CD4-positive, CD25-positive, alpha-beta regulatory T cell (primary cell): Measurements from ENCODE around the gene CBR4. TPM values are rescaled to one million over a fixed set of nuclear protein-coding genes. Genes with fewer than 3 reads are reported as not detected.
"Not testable (repeated sequence)": the region's sequence is repeated elsewhere in the genome, so short reads cannot be mapped to it uniquely, and the experiment has no call there.

Experiments used
- ATAC-seq, 2 donors: fragments of 150-1000 bp; cut with Tn5 transposase; one replicate each; pipeline ENCODE4 v1.10.0; 2021; ENCODE audit warnings: low read depth in 2 of 2, moderate number of reproducible peaks in 2 of 2, moderate library complexity in 1 of 2
- DNase-seq, 3 donors: peaks; one replicate each; pipeline versions ENCODE4 v3.0.0 to v3.0.0-alpha.2; 2012 to 2022; ENCODE audit warnings: mixed read lengths in 1 of 3
- H3K27ac ChIP-seq: one replicate; pipeline ENCODE4 v1.7.0; 2013; ENCODE audit warnings: mild to moderate bottlenecking, low read length; ENCODE audit not compliant: insufficient read depth, poor library complexity, severe bottlenecking
- H3K27me3 ChIP-seq: one replicate; pipeline ENCODE4 v1.7.0; 2013; ENCODE audit warnings: low read length; ENCODE audit not compliant: control insufficient read depth, insufficient read depth
- H3K36me3 ChIP-seq: one replicate; pipeline ENCODE4 v1.7.0; 2013; ENCODE audit warnings: mild to moderate bottlenecking, low read length, moderate library complexity; ENCODE audit not compliant: control insufficient read depth, insufficient read depth
- H3K4me1 ChIP-seq: 2 replicates; pipeline ENCODE4 v1.7.0; 2013; ENCODE audit warnings: mild to moderate bottlenecking, low read length; ENCODE audit not compliant: insufficient read depth, control insufficient read depth, poor library complexity, severe bottlenecking
- H3K4me3 ChIP-seq: one replicate; pipeline ENCODE4 v1.7.0; 2013; ENCODE audit warnings: low read depth, mild to moderate bottlenecking, low read length, moderate library complexity
- H3K9me3 ChIP-seq, 2 experiments: 1 replicate in 1 of 2; 2 replicates in 1 of 2; pipeline ENCODE4 v1.7.0; 2013; ENCODE audit warnings: low read length in 2 of 2, mild to moderate bottlenecking in 1 of 2, moderate library complexity in 1 of 2; ENCODE audit not compliant: control insufficient read depth in 2 of 2
- H3K27ac Mint-ChIP-seq, 3 donors: one replicate each; pipeline ENCODE4 v1.8.0; 2020 to 2022; ENCODE audit warnings: mild to moderate bottlenecking in 3 of 3, mixed read lengths in 3 of 3, moderate library complexity in 2 of 3
- H3K27me3 Mint-ChIP-seq: one replicate; pipeline ENCODE4 v1.8.0; 2022; ENCODE audit warnings: mild to moderate bottlenecking, mixed read lengths
- H3K36me3 Mint-ChIP-seq: one replicate; pipeline ENCODE4 v1.8.0; 2020; ENCODE audit warnings: mixed read lengths
- H3K4me1 Mint-ChIP-seq, 4 donors: one replicate each; pipeline ENCODE4 v1.8.0; 2020 to 2022; ENCODE audit warnings: mixed read lengths in 4 of 4, mild to moderate bottlenecking in 1 of 4
- H3K4me3 Mint-ChIP-seq, 4 donors: one replicate each; pipeline ENCODE4 v1.8.0; 2020 to 2022; ENCODE audit warnings: mild to moderate bottlenecking in 4 of 4, mixed read lengths in 4 of 4, moderate library complexity in 3 of 4
- H3K9me3 Mint-ChIP-seq, 7 donors: one replicate each; pipeline ENCODE4 v1.8.0; 2020 to 2022; ENCODE audit warnings: mixed read lengths in 7 of 7, mild to moderate bottlenecking in 3 of 7, moderate library complexity in 2 of 7
- polyA plus RNA-seq, 4 donors: library from polyadenylated mRNA; unstranded; fragments of 300-500 nt; fragmentation: Illumina TruSeq; gene quantifications; one replicate each; pipeline ENCODE4 v1.2.3, GENCODE V29; 2021
- total RNA-seq: library from RNA; stranded (reverse); gene quantifications from one replicate; pipeline ENCODE4 v1.2.3, GENCODE V29; 2022

The CBR4 gene
- total and polyA plus RNA-seq, 5 donors from 2014 or later: 6.7 to 10.0 (median 6.7) TPM

DNA sequence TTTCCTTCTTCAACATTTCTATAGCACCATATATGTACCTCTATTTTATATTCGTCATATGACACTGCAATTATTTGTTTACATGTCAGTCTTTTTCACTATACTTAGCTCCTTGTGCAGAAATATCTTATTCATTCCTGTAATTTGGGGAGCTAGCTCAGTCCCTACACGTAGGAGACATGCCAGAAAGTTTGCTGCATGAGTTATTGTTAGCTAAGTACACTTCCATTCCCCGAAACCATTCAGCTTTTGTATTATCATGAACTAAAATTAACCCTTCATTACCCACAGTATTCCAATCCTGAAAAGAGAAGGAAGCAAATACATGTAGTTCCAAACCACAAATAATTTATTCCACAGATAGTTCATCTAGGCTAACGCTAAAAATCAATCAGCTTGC, 10.2 kb downstream of the CBR4 start:
- Histone ChIP-seq H3K4me1 (no peaks in the 10 kb centered on the region), H3K27ac (no peak overlapping the region), H3K4me3 (no peak overlapping the region), H3K27me3 (no peaks in the 10 kb centered on the region), H3K9me3 (no peaks in the 10 kb centered on the region), H3K36me3 (peaks cover 50% of the 10 kb centered on the region)
- Mint-ChIP-seq H3K27me3 (no peaks in the 10 kb centered on the region), H3K27ac (no peak overlapping the region), H3K9me3 (no peaks in the 10 kb centered on the region), H3K4me1 (peaks cover 14 to 35% (median 22%) of the 10 kb centered on the region in 4 donors), H3K4me3 (no peak overlapping the region), H3K36me3 (peaks cover 58% of the 10 kb centered on the region)
- DNase-seq (no peak), ATAC-seq (no peak)

DNA sequence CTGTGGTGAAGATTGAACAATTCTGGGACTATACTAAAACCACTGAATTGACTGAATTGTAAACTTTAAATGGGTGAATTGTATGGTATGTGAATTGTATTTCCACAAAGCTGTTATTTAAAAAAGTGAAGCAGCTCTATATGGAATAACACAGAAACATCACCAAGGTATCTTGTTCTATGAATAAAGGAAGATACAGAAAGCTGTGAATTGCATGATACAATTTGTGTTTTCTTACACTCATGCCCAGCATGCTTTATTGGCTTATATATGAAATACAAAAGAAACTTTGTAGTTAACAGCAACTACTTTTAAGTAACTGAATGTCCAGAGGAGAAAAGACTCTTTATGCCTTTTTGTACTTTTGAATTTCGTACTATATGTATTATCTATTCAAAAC, 11.5 kb downstream of the CBR4 start:
- no peak for ATAC-seq
- Histone ChIP-seq H3K36me3 (peaks cover 43% of the 10 kb centered on the region), H3K9me3 (no peaks in the 10 kb centered on the region), H3K4me3 (no peak overlapping the region), H3K27me3 (no peaks in the 10 kb centered on the region), H3K27ac (no peak overlapping the region), H3K4me1 (no peaks in the 10 kb centered on the region)
- Mint-ChIP-seq H3K27me3 (no peaks in the 10 kb centered on the region), H3K4me1 (peaks cover 13 to 35% (median 22%) of the 10 kb centered on the region in 4 donors), H3K36me3 (peaks cover 51% of the 10 kb centered on the region), H3K4me3 (no peak overlapping the region), H3K27ac (no peak overlapping the region), H3K9me3 (no peaks in the 10 kb centered on the region)
- no peak for DNase-seq

DNA sequence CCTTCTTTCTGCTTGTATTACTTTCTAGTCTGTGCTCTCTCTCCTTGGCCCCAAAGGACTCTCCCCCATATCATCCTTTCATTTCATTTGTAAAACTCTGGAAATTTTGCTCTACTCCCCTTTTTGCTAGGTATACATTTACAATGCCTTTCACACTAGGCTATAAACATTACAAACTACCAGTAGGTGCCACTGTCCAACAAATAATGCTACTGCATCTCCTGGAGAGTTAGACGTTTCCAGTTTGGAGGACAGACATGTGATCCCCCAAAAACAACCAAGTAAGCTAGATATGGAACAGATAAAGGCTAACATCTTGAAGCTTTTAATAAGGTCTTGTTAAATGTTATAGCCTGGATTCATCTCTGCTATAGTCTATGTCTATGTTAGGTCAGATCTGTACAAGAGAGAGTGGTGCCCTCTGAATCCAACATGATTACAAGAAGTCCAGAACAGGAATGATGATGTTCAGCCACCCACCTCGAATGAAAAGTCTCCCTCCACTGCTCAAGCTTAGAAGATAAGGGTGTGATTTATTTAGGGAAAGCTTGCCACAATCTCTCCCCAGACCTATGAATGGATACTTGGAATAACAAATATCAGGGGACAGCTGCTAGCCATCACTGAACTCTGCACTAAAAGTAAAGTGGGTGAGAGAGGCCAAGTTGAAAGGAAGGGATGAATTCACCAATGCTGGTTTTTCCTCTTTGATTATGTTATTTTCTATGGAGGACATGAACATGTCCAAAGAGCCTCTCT, 14.3 kb downstream of the CBR4 start:
- no peak overlapping the region for H3K27ac Mint-ChIP-seq
- H3K36me3 Mint-ChIP-seq: peaks cover 31% of the 10 kb centered on the region
- peaks cover 21% of the 10 kb centered on the region for H3K36me3 ChIP-seq
- no peaks in the 10 kb centered on the region for H3K4me1 ChIP-seq
- no peaks in the 10 kb centered on the region for H3K27me3 ChIP-seq
- no peak overlapping the region for H3K4me3 ChIP-seq
- H3K9me3 Mint-ChIP-seq: no peaks in the 10 kb centered on the region
- no peaks in the 10 kb centered on the region for H3K9me3 ChIP-seq
- H3K4me1 Mint-ChIP-seq: peaks cover 8 to 27% (median 13%) of the 10 kb centered on the region in 4 donors
- ATAC-seq: no peak
- no peak overlapping the region for H3K27ac ChIP-seq
- no peak overlapping the region for H3K4me3 Mint-ChIP-seq
- no peaks in the 10 kb centered on the region for H3K27me3 Mint-ChIP-seq
- DNase-seq: peak in 1 of 3 donors; percentile 10

DNA sequence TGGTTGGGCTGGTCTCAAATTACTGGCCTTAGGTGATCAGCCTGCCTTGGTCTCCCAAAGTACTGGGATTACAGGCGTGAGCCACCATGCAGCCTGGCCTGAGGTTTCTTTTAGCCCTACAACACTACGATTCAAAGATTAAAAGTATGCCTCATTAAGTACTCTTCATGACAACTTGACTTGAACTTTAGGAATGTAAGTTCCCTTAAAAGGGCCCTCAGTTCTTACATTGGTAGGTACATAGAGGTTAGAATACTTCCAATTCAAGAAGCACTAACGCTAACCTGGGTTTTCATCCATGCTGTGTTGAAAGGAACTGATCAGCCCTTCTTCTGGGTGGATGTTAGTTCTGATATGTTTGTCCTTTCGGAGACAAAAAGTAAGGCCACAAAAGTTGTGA, 15.1 kb downstream of the CBR4 start:
- no peak overlapping the region for H3K4me3 ChIP-seq
- no peaks in the 10 kb centered on the region for H3K27me3 ChIP-seq
- no peaks in the 10 kb centered on the region for H3K27me3 Mint-ChIP-seq
- H3K27ac Mint-ChIP-seq: no peak overlapping the region
- H3K9me3 Mint-ChIP-seq: no peaks in the 10 kb centered on the region
- no peaks in the 10 kb centered on the region for H3K4me1 ChIP-seq
- peaks cover 8 to 22% (median 13%) of the 10 kb centered on the region in 4 donors for H3K4me1 Mint-ChIP-seq
- peaks cover 28% of the 10 kb centered on the region for H3K36me3 Mint-ChIP-seq
- H3K4me3 Mint-ChIP-seq: no peak overlapping the region
- H3K27ac ChIP-seq: no peak overlapping the region
- peaks cover 15% of the 10 kb centered on the region for H3K36me3 ChIP-seq
- DNase-seq (no peak), ATAC-seq (no peak)
- H3K9me3 ChIP-seq: no peaks in the 10 kb centered on the region

DNA sequence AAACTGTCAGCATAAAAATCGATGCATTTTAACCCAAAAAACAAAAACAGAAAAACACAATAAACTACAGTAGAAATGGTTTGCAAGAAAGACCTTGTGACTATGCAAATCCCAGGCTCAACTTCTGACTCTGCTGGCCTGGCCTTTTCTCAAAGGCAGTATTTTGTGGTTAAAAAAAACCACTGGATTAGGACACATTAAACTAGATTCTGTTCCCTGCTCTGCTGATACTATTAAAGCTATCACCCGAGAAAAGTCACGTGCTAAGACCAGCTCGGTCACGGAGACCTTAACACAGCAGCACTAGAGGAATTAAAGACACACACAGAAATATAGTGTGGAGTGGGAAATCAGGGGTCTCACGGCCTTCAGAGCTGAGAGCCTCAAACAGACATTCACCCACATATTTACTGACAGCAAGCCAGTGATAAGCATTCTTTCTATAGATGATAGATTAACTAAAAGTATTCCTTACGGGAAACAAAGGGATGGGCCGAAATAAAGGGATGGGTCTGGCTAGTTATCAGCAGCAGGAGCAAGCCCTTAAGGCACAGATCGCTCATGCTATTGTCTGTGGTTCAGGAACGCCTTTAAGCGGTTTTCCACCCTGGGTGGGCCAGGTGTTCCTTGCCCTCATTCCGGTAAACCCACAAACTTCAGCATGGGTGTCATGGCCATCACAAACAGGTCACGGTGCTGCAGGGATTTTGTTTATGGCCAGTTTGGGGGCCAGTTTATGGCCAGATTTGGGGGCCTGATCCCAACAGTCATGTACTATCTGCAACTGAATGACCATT, 16.1 kb downstream of the CBR4 start:
- Histone ChIP-seq H3K4me1 (no peaks in the 10 kb centered on the region), H3K9me3 (no peaks in the 10 kb centered on the region), H3K27ac (no peak overlapping the region), H3K27me3 (no peaks in the 10 kb centered on the region), H3K36me3 (peaks cover 18% of the 10 kb centered on the region), H3K4me3 (no peak overlapping the region)
- Mint-ChIP-seq H3K27ac (no peak overlapping the region), H3K4me1 (peaks cover 6 to 18% (median 11%) of the 10 kb centered on the region in 4 donors), H3K36me3 (peaks cover 23% of the 10 kb centered on the region), H3K27me3 (no peaks in the 10 kb centered on the region), H3K9me3 (no peaks in the 10 kb centered on the region), H3K4me3 (no peak overlapping the region)
- DNase-seq (no peak), ATAC-seq (no peak)

- H3K27ac ChIP-seq, H3K27ac Mint-ChIP-seq, ATAC-seq, H3K4me3 Mint-ChIP-seq, H3K4me3 ChIP-seq, H3K27me3 Mint-ChIP-seq, DNase-seq, H3K9me3 ChIP-seq, H3K27me3 ChIP-seq, H3K4me1 ChIP-seq, H3K9me3 Mint-ChIP-seq: not testable (repeated sequence)
- H3K36me3 ChIP-seq: peaks cover 18% of the 10 kb centered on the region
- Mint-ChIP-seq H3K4me1 (peaks cover 4 to 11% (median 6%) of the 10 kb centered on the region in 4 donors), H3K36me3 (peaks cover 15% of the 10 kb centered on the region)
These were observed 17.0 kb downstream of the CBR4 start for GRCh38 chr4:168992952-168993482.

GRCh38 chr4:168981942-168982341, 28.1 kb downstream of the CBR4 start:
- peaks cover 56% of the 10 kb centered on the region for H3K36me3 Mint-ChIP-seq
- Histone ChIP-seq H3K4me3 (no peak overlapping the region), H3K27ac (no peak overlapping the region), H3K9me3 (peaks cover 17 to 18% of the 10 kb centered on the region in 2 experiments), H3K27me3 (no peaks in the 10 kb centered on the region), H3K4me1 (no peaks in the 10 kb centered on the region), H3K36me3 (peaks cover 39% of the 10 kb centered on the region)
- H3K9me3 Mint-ChIP-seq: peaks cover 3 to 25% (median 18%) of the 10 kb centered on the region in 7 donors
- H3K4me1 Mint-ChIP-seq: peaks cover 0 to 13% (median 1%) of the 10 kb centered on the region in 4 donors
- no peak for ATAC-seq
- no peak for DNase-seq
- no peaks in the 10 kb centered on the region for H3K27me3 Mint-ChIP-seq
- H3K27ac Mint-ChIP-seq: no peak overlapping the region
- H3K4me3 Mint-ChIP-seq: no peak overlapping the region
